Endothelial cell of umbilical vein (primary cell): ENCODE results near the gene CLEC16A. TPM values are rescaled to one million over a fixed set of nuclear protein-coding genes. Genes with fewer than 3 reads are reported as not detected.

Experiments
- BruUV-seq: library from RNA; stranded (reverse); fragments of 400-500 nt; replicated peaks from 2 replicates; lab custom pipeline; 2021; lab: Mats Ljungman, UMichigan
- CTCF ChIA-PET: fragments of 300-600, 350-600 bp; sonication (Branson Sonifier 250); formaldehyde crosslinking; loops from one replicate; lab custom pipeline; 2021; ENCODE audit warnings: antibody characterized with exemption, inconsistent platforms; lab: Charles Lee
- POLR2A ChIA-PET: fragments of 300-600, 350-600 bp; sonication (Branson Sonifier 250); formaldehyde crosslinking; loops from one replicate; lab custom pipeline; 2021; ENCODE audit warnings: antibody characterized with exemption, inconsistent platforms; lab: Charles Lee
- DNase-seq: peaks from one replicate; pipeline ENCODE4 v3.0.0-alpha.2; 2011; ENCODE audit warnings: low read depth, low spot score
- FAIRE-seq: peaks from 2 replicates; lab custom pipeline; 2011; peaks lifted over from hg19 to GRCh38; lab: Jason Lieb, UNC
- H2AFZ ChIP-seq: 2 replicates; pipeline ENCODE4 v1.6.0; 2012; ENCODE audit warnings: low read depth, low read length, control low read depth, inconsistent platforms
- H3K27ac ChIP-seq: 2 replicates; pipeline ENCODE4 v1.5.1; 2011; ENCODE audit warnings: low read depth, mild to moderate bottlenecking, control low read depth, low read length, moderate library complexity; ENCODE audit not compliant: insufficient read depth
- H3K27me3 ChIP-seq, 2 experiments: 2 replicates each; pipeline versions ENCODE4 v1.6.0 to v1.6.1; 2011; ENCODE audit warnings: low read length in 2 of 2, mixed read lengths in 1 of 2; ENCODE audit not compliant: control insufficient read depth in 2 of 2, insufficient read depth in 2 of 2
- H3K36me3 ChIP-seq, 2 experiments: 2 replicates in 1 of 2; 3 replicates in 1 of 2; pipeline ENCODE4 v1.5.1; 2011; ENCODE audit warnings: low read length in 2 of 2, mild to moderate bottlenecking in 1 of 2, moderate library complexity in 1 of 2; ENCODE audit not compliant: control insufficient read depth in 2 of 2, insufficient read depth in 2 of 2; ENCODE audit errors: extremely low read depth in 1 of 2
- H3K4me1 ChIP-seq: 3 replicates; pipeline ENCODE4 v1.5.1; 2011; ENCODE audit warnings: mild to moderate bottlenecking, low read length; ENCODE audit not compliant: control insufficient read depth, insufficient read depth; ENCODE audit errors: extremely low read depth
- H3K4me2 ChIP-seq: 2 replicates; pipeline ENCODE4 v1.6.1; 2011; ENCODE audit warnings: low read length, control low read depth, mixed read lengths; ENCODE audit not compliant: insufficient read depth
- H3K4me3 ChIP-seq, 3 experiments: fragments of 200-600 bp in 1 of 3; sonication (generic), shearing (Covaris generic) in 1 of 3; replicated peaks in 1 of 3; 2 replicates each; pipeline ENCODE4 v1.5.1; 2011 to 2016; ENCODE audit warnings: control low read depth in 3 of 3, low read length in 3 of 3, mild to moderate bottlenecking in 2 of 3, inconsistent platforms in 1 of 3, low read depth in 1 of 3, moderate library complexity in 1 of 3; ENCODE audit not compliant: insufficient read depth in 1 of 3
- H3K79me2 ChIP-seq: 2 replicates; pipeline ENCODE4 v1.6.0; 2012; ENCODE audit warnings: low read length, inconsistent platforms; ENCODE audit not compliant: control insufficient read depth, insufficient read depth
- H3K9ac ChIP-seq: replicated peaks from 2 replicates; pipeline ENCODE3; 2011; ENCODE audit warnings: low read length, control low read depth; ENCODE audit not compliant: insufficient read depth; ENCODE audit errors: extremely low read depth
- H3K9me1 ChIP-seq: replicated peaks from 3 replicates; pipeline ENCODE4 v1.6.0; 2011; ENCODE audit warnings: mild to moderate bottlenecking, low read length; ENCODE audit not compliant: control insufficient read depth, insufficient read depth; ENCODE audit errors: extremely low read depth
- H3K9me3 ChIP-seq: replicated peaks from 2 replicates; pipeline ENCODE4 v1.5.1; 2012; ENCODE audit warnings: low read length, inconsistent platforms; ENCODE audit not compliant: control insufficient read depth, insufficient read depth
- H4K20me1 ChIP-seq: replicated peaks from 2 replicates; pipeline ENCODE3; 2011; ENCODE audit warnings: mild to moderate bottlenecking, low read length; ENCODE audit not compliant: control insufficient read depth, insufficient read depth; ENCODE audit errors: extremely low read depth
- CTCF ChIP-seq, 2 donors: IDR thresholded peaks; 1 replicate in 1 of 2; 2 replicates in 1 of 2; pipeline ENCODE4 v1.5.1; 2011; ENCODE audit warnings: low read length in 2 of 2, mild to moderate bottlenecking in 2 of 2, moderate library complexity in 2 of 2, control low read depth in 1 of 2, inconsistent platforms in 1 of 2, low read depth in 1 of 2; ENCODE audit not compliant: insufficient read depth in 1 of 2; ENCODE audit errors: extremely low read depth in 1 of 2
- GATA2 ChIP-seq: IDR thresholded peaks from 2 replicates; pipeline ENCODE4 v1.7.0; 2011; ENCODE audit warnings: low read depth, mild to moderate bottlenecking, moderate library complexity, mixed read lengths, low read length; ENCODE audit not compliant: insufficient read length, insufficient read depth
- JUN ChIP-seq: IDR thresholded peaks from 2 replicates; pipeline ENCODE4 v1.6.1; 2011; ENCODE audit warnings: borderline replicate concordance, low read depth; ENCODE audit not compliant: insufficient read length, insufficient read depth
- POLR2A ChIP-seq: IDR thresholded peaks from 2 replicates; pipeline ENCODE4 v1.6.1; 2012; ENCODE audit warnings: low read depth, mild to moderate bottlenecking, control low read depth, low read length
- POLR2AphosphoS5 ChIP-seq: IDR thresholded peaks from 2 replicates; pipeline ENCODE4 v1.6.1; 2012; ENCODE audit warnings: low read depth, mild to moderate bottlenecking, control low read depth, low read length, moderate library complexity; ENCODE audit not compliant: insufficient read depth
- dilution Hi-C: fragments of 300-500 bp; cut with MboI; formaldehyde crosslinking; loops from one replicate; pipeline ENCODE4 v1.15.0; 2019; ENCODE audit warnings: low sequenced_read_pairs; ENCODE audit not compliant: extremely low pct_ligation_motif_present
- intact Hi-C: fragments of 100-400 bp; cut with micrococcal nuclease; formaldehyde crosslinking; loops from one replicate; pipeline ENCODE4 v1.10.0; 2022
- polyA plus RNA-seq, 4 experiments: library from polyadenylated mRNA; depleted of rRNA in 3 of 4; stranded (reverse) in 3 of 4; unstranded in 1 of 4; fragments of >200 nt; gene quantifications; 2 replicates each; pipeline versions ENCODE4 v1.2.1 to v1.2.3, GENCODE V29; 2011 to 2012; ENCODE audit warnings: missing spikeins in 1 of 4
- total RNA-seq: library from RNA; stranded (reverse); gene quantifications from 2 replicates; pipeline ENCODE4 v1.2.3, GENCODE V29; 2021

The CLEC16A gene
- total and polyA plus RNA-seq, 2 donors (not counting 3 experiments of a cell fraction or from before 2014, with no cell fraction given): 11.4 to 23.3 TPM

- Histone ChIP-seq H4K20me1 (no peaks in the 10 kb centered on the region), H3K4me2 (no peak overlapping the region), H3K4me3 (no peak overlapping the region), H3K79me2 (no peaks in the 10 kb centered on the region), H3K36me3 (peaks cover 0 to 5% of the 10 kb centered on the region in 2 experiments), H3K27me3 (no peaks in the 10 kb centered on the region), H3K9ac (no peak overlapping the region), H3K9me3 (no peaks in the 10 kb centered on the region), H2AFZ (no peak overlapping the region), H3K9me1 (no peaks in the 10 kb centered on the region), H3K27ac (no peak overlapping the region), H3K4me1 (no peaks in the 10 kb centered on the region)
- dilution Hi-C loops (no loop called here), intact Hi-C loops (no loop called here)
- ChIA-PET CTCF (interaction anchor here (0.7 kb wide), 1 partner anchor 8 kb away, joined by 3 read pairs; no protein-coding TSS in a partner anchor), POLR2A (no interaction called here)
- no peak for DNase-seq
- no peak for FAIRE-seq
- TF ChIP-seq POLR2A: no peak
- no peak for TF ChIP-seq JUN
- no peak for TF ChIP-seq CTCF (IDR thresholded peaks at IDR 0.05; ENCODE audit: extremely low read depth in 1 of 2, insufficient read depth in 1 of 2, low read depth in 1 of 2, low read length in 2 of 2)
- no peak for TF ChIP-seq POLR2AphosphoS5
- no peak for TF ChIP-seq GATA2
- BruUV-seq: no TSS peak
Observed at GRCh38 chr16:11030990-11031510, 86.7 kb downstream of the CLEC16A start.
